GM19328 (cell line): ENCODE results near the gene MXRA8.

Source experiments
- ATAC-seq: cut with Tn5 transposase; IDR thresholded peaks from one replicate; pipeline ENCODE4 v1.9.1; 2021; ENCODE audit warnings: mild to moderate bottlenecking, moderate library complexity; ENCODE audit not compliant: unreplicated experiment

MXRA8 gene

DNA sequence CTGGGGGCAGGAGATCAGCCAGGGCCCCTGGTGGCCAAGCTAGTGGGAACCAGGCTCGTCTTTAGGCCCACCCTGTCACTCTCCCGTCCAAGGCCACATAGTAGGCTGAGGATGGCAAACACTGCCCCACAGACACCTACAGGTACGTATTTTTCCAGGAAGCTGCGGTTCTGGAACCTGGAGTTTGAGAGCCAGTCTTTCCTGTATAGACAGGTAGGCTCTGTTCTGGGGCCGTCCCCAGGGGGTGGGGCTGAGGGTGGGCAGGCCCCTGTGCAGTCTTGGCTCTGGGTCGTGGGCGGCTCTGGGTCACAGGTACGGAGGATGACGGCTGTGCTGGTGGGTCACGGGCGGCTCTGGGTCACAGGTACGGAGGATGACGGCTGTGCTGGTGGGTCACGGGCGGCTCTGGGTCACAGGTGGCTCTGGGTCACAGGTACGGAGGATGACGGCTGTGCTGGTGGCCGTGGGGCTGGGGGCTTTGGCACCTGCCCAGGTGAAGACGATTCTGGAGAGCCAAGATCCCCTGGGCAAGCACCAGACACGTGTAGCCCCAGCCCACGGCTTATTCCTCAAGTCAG is 47.8 kb downstream of the MXRA8 start:
- no peak for ATAC-seq

- ATAC-seq, result no peak
Observed at GRCh38 chr1:1310109-1310385, 48.3 kb downstream of the MXRA8 start.

- no peak for ATAC-seq
Observed at GRCh38 chr1:1309251-1310108, 48.9 kb downstream of the MXRA8 start.

GRCh38 chr1:1308756-1309250 is 49.6 kb downstream of the MXRA8 start:
- ATAC-seq, result no peak

- peak; percentile 59 for ATAC-seq
Observed at GRCh38 chr1:1307923-1308755, 50.2 kb downstream of the MXRA8 start, which contains the start of the genes ACAP3 and PUSL1. Gene ACAP3, minus strand, starts transcription at chr1:1307930. Its CDS starts 115 bp downstream, at chr1:1307815. Gene PUSL1, plus strand, starts transcription at chr1:1308597. Its CDS starts 47 bp downstream, at chr1:1308644.

GRCh38 chr1:1307261-1307922 is 51.0 kb downstream of the MXRA8 start:
- no peak for ATAC-seq

DNA sequence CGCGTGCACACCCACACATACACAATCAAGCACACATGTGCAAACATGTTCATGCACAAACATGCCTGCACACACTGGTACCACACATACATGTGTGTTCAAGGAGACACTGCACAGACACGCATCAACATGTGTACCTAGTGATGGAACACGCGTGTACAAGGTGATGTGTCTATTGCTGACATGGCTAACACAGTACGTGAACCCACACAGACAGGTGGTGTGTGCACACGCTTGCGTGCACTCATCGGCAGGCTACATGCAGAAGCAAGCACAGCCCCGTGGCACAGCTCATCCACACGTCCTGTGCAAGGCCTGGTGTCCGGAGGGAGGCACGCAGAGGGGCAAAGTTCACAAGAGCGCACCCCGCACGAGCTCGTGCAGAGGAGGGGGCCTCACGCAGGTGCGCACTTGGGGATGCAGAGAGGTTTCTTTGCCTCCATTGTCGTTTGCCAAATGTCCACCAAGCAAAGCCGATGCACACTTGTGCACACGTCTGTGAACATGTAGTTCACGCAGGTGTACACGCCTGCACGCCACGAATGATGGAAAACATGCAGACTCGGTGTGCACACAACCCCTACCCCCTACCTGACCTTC is 51.6 kb downstream of the MXRA8 start:
- ATAC-seq, result no peak

DNA sequence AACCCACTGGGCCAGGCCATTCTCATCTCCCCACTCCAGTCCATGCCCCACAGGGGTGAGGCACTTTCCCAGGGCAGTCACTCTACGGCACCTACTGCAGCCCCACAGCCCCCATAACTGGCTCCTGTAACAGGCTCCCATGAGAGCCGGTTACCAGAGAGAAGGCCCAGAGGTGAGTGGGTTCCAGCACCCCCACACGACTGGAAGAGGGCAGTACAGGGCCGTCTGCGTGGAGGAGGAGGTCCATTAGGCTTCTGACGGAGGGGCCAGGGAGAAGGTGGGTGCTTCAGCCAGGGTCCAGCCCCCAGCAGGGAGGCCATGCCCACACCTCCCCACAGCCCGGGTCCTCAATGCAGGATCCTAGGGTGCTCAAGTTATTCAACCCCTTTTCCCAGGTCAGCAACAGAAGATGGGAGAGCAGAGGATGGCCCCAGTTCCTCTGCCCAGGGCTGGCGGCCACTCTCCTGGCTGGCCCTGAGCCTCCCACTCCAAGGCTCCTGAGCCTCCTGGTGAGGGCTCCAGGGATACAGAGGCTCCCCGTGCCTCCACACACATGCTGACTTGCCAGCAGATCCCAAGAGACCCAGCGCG is 52.2 kb downstream of the MXRA8 start:
- ATAC-seq, result no peak

- ATAC-seq, result no peak
Observed at GRCh38 chr1:1305300-1306069, 52.9 kb downstream of the MXRA8 start.

GRCh38 chr1:1304331-1305299 is 53.7 kb downstream of the MXRA8 start:
- ATAC-seq, result no peak

GRCh38 chr1:1303736-1304135 is 54.6 kb downstream of the MXRA8 start:
- no peak for ATAC-seq

- ATAC-seq, result no peak
Observed at GRCh38 chr1:1302951-1303509, 55.3 kb downstream of the MXRA8 start.
